HEK293 (cell line): Measurements from ENCODE around the gene GLB1L2.

Experiments
- KLF9 ChIP-seq: fragments of 450-650 bp; formaldehyde crosslinking; IDR thresholded peaks from 2 replicates; pipeline ENCODE4 v1.5.1; 2016; ENCODE audit warnings: missing biosample characterization, missing genetic modification characterization, low read depth
- REPIN1 ChIP-seq: fragments of 450-650 bp; formaldehyde crosslinking; IDR thresholded peaks from 2 replicates; pipeline ENCODE4 v1.5.1; 2017; ENCODE audit warnings: missing biosample characterization, missing genetic modification characterization, low read depth
- ZNF514 ChIP-seq: fragments of 450-650 bp; formaldehyde crosslinking; IDR thresholded peaks from 2 replicates; pipeline ENCODE4 v1.5.1; 2016; ENCODE audit warnings: missing biosample characterization, missing genetic modification characterization
- ZNF600 ChIP-seq: fragments of 450-650 bp; formaldehyde crosslinking; IDR thresholded peaks from 2 replicates; pipeline ENCODE4 v1.5.1; 2016; ENCODE audit warnings: missing biosample characterization, missing genetic modification characterization
- TF ChIP-seq, protein P1 (sequence below): fragments of 450-650 bp; formaldehyde crosslinking; IDR thresholded peaks from 2 replicates; pipeline ENCODE4 v1.5.1; 2016; ENCODE audit warnings: missing biosample characterization, missing genetic modification characterization
- TF ChIP-seq, protein P2 (sequence below): fragments of 450-650 bp; formaldehyde crosslinking; IDR thresholded peaks from 2 replicates; pipeline ENCODE4 v1.5.1; 2016; ENCODE audit warnings: missing biosample characterization, missing genetic modification characterization
- TF ChIP-seq, protein P3 (sequence below): fragments of 450-650 bp; formaldehyde crosslinking; IDR thresholded peaks from 2 replicates; pipeline ENCODE4 v1.5.1; 2016; ENCODE audit warnings: missing biosample characterization, missing genetic modification characterization

DNA sequence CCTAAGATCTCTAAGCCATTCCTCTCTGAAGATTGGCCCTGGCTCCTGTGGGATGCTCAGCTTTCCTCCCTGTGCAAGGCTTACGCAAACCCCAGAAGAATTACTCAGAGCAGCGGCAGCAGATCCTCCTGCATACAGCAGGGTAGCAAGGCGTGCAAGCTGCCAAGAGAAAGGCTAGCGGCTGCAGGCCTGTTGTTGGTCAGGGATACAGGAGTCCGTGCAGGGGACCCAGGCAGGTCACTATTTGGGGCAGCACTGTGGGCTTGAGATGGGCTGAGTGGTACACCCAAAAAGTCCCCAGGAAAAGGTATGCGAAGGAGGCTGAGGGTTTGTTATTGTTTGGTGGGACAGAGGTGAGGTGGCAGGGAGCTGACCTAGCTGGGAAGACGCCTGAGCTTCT, 1.5 kb downstream of the GLB1L2 start:
- TF ChIP-seq, protein P1, sequence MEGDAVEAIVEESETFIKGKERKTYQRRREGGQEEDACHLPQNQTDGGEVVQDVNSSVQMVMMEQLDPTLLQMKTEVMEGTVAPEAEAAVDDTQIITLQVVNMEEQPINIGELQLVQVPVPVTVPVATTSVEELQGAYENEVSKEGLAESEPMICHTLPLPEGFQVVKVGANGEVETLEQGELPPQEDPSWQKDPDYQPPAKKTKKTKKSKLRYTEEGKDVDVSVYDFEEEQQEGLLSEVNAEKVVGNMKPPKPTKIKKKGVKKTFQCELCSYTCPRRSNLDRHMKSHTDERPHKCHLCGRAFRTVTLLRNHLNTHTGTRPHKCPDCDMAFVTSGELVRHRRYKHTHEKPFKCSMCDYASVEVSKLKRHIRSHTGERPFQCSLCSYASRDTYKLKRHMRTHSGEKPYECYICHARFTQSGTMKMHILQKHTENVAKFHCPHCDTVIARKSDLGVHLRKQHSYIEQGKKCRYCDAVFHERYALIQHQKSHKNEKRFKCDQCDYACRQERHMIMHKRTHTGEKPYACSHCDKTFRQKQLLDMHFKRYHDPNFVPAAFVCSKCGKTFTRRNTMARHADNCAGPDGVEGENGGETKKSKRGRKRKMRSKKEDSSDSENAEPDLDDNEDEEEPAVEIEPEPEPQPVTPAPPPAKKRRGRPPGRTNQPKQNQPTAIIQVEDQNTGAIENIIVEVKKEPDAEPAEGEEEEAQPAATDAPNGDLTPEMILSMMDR (tag by site-specific recombination): no peak
- TF ChIP-seq KLF9 (no peak), ZNF514 (no peak), ZNF600 (no peak), REPIN1 (tag by site-specific recombination) (no peak)
- TF ChIP-seq, protein P2, sequence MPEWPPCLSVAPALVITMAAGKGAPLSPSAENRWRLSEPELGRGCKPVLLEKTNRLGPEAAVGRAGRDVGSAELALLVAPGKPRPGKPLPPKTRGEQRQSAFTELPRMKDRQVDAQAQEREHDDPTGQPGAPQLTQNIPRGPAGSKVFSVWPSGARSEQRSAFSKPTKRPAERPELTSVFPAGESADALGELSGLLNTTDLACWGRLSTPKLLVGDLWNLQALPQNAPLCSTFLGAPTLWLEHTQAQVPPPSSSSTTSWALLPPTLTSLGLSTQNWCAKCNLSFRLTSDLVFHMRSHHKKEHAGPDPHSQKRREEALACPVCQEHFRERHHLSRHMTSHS (tag by site-specific recombination): no peak
- TF ChIP-seq, protein P3, sequence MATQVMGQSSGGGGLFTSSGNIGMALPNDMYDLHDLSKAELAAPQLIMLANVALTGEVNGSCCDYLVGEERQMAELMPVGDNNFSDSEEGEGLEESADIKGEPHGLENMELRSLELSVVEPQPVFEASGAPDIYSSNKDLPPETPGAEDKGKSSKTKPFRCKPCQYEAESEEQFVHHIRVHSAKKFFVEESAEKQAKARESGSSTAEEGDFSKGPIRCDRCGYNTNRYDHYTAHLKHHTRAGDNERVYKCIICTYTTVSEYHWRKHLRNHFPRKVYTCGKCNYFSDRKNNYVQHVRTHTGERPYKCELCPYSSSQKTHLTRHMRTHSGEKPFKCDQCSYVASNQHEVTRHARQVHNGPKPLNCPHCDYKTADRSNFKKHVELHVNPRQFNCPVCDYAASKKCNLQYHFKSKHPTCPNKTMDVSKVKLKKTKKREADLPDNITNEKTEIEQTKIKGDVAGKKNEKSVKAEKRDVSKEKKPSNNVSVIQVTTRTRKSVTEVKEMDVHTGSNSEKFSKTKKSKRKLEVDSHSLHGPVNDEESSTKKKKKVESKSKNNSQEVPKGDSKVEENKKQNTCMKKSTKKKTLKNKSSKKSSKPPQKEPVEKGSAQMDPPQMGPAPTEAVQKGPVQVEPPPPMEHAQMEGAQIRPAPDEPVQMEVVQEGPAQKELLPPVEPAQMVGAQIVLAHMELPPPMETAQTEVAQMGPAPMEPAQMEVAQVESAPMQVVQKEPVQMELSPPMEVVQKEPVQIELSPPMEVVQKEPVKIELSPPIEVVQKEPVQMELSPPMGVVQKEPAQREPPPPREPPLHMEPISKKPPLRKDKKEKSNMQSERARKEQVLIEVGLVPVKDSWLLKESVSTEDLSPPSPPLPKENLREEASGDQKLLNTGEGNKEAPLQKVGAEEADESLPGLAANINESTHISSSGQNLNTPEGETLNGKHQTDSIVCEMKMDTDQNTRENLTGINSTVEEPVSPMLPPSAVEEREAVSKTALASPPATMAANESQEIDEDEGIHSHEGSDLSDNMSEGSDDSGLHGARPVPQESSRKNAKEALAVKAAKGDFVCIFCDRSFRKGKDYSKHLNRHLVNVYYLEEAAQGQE (tag by site-specific recombination): no peak
